ENCODE data around the gene SORBS2. TPM values are rescaled to one million over a fixed set of nuclear protein-coding genes. Genes with fewer than 3 reads are reported as not detected.

Gene SORBS2
- polyA plus RNA-seq, 2 of the 4 experiments (the other 2 are of a cell fraction): 0.23 to 0.90 TPM

- DNase-seq (ENCODE audit: low read depth in 1 of 2, low spot score in 1 of 2): no peak
- WGBS (ENCODE audit: missing lambda C conversion rate): 73% methylated on average over 7 of the region's 7 CpGs
- Histone ChIP-seq H3K4me2 (no peak overlapping the region), H3K9me3 (no peaks in the 10 kb centered on the region), H3K27ac (no peak overlapping the region), H3K4me1 (no peaks in the 10 kb centered on the region), H3K4me3 (no peak overlapping the region)
- ChIA-PET CTCF (no interaction called here), POLR2A (no interaction called here)
- no peak for FAIRE-seq
- TF ChIP-seq BCL3 (IDR thresholded peaks at IDR 0.05): no peak
- no peak for TF ChIP-seq CBX8 (IDR thresholded peaks at IDR 0.05)
- no peak for TF ChIP-seq HOXA7 (CRISPR knock-in tag; IDR thresholded peaks at IDR 0.05)
- no peak for TF ChIP-seq ZFP36 (IDR thresholded peaks at IDR 0.05; ENCODE audit: borderline replicate concordance, partially characterized antibody)
- no peak for TF ChIP-seq HMGXB4 (CRISPR knock-in tag; IDR thresholded peaks at IDR 0.05; ENCODE audit: borderline replicate concordance)
- TF ChIP-seq MYC (IDR thresholded peaks at IDR 0.05; ENCODE audit: borderline replicate concordance, low read length): no peak
- TF ChIP-seq RAD21 (conservative IDR thresholded peaks at IDR 0.05 in 1 of 2, IDR thresholded peaks at IDR 0.05 in 1 of 2): no peak
- TF ChIP-seq EHMT2 (IDR thresholded peaks at IDR 0.05; ENCODE audit: low read depth): no peak
- TF ChIP-seq TFCP2L1 (CRISPR knock-in tag; IDR thresholded peaks at IDR 0.05): no peak
- TF ChIP-seq BHLHE40 (IDR thresholded peaks at IDR 0.05; ENCODE audit: low read depth, low read length): no peak
- no peak for TF ChIP-seq ZNF302 (CRISPR knock-in tag; IDR thresholded peaks at IDR 0.05)
- no peak for TF ChIP-seq MAZ (IDR thresholded peaks at IDR 0.05; ENCODE audit: borderline replicate concordance, low read depth, low read length)
- TF ChIP-seq JUNB (IDR thresholded peaks at IDR 0.05): no peak
- no peak for ATAC-seq
Measured at GRCh38 chr4:185680617-185681016, 131.4 kb downstream of the SORBS2 start.

GRCh38 chr4:185679523-185679922 is 132.5 kb downstream of the SORBS2 start:
- Histone ChIP-seq H3K4me3 (no peak overlapping the region), H3K27ac (no peak overlapping the region), H3K4me2 (no peak overlapping the region), H3K4me1 (no peaks in the 10 kb centered on the region), H3K9me3 (no peaks in the 10 kb centered on the region)
- POLR2A ChIA-PET: no interaction called here
- CTCF ChIA-PET: no interaction called here
- 54% methylated on average over 3 of the region's 3 CpGs for WGBS (ENCODE audit: missing lambda C conversion rate)
- ATAC-seq (no peak), DNase-seq (ENCODE audit: low read depth in 1 of 2, low spot score in 1 of 2) (no peak), FAIRE-seq (no peak)
- no peak for TF ChIP-seq EHMT2 (IDR thresholded peaks at IDR 0.05; ENCODE audit: low read depth)
- no peak for TF ChIP-seq MAX (IDR thresholded peaks at IDR 0.05)
- no peak for TF ChIP-seq ZC3H11A (IDR thresholded peaks at IDR 0.05)
- no peak for TF ChIP-seq RFX5 (IDR thresholded peaks at IDR 0.05)
- no peak for TF ChIP-seq ZFP36 (IDR thresholded peaks at IDR 0.05; ENCODE audit: borderline replicate concordance, partially characterized antibody)
- no peak for TF ChIP-seq POLR2A (IDR thresholded peaks at IDR 0.05; ENCODE audit: low read length)
- TF ChIP-seq ELK1 (IDR thresholded peaks at IDR 0.05; ENCODE audit: low read depth, low read length): no peak
- TF ChIP-seq NPAS2 (CRISPR knock-in tag; IDR thresholded peaks at IDR 0.05; ENCODE audit: borderline replicate concordance): no peak
- no peak for TF ChIP-seq HMGXB4 (CRISPR knock-in tag; IDR thresholded peaks at IDR 0.05; ENCODE audit: borderline replicate concordance)
- no peak for TF ChIP-seq CBX2 (IDR thresholded peaks at IDR 0.05; ENCODE audit: borderline replicate concordance, low read depth)
